ENCODE measurements around the gene C22orf42.

C22orf42 gene

DNA sequence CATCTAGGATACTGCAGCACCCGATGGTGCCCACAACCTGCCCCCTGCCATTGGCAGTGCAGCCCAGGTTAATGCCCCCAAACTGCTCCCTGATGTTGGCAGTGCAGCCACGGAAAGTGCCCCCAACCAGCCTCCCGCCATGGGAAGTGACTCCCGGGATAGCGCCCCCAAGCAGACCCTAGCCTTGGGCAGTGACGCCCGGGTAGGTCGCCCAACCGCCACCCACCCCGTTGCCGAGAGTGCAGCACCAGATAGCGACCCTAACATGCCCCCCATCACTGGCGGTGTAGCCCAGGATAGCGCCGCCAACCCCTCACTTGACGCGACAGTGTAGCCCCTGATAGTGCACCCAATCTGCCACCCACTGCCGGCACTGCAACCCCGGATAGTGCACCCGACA is 38.5 kb downstream of the C22orf42 start:
- TF ChIP-seq, protein P1, sequence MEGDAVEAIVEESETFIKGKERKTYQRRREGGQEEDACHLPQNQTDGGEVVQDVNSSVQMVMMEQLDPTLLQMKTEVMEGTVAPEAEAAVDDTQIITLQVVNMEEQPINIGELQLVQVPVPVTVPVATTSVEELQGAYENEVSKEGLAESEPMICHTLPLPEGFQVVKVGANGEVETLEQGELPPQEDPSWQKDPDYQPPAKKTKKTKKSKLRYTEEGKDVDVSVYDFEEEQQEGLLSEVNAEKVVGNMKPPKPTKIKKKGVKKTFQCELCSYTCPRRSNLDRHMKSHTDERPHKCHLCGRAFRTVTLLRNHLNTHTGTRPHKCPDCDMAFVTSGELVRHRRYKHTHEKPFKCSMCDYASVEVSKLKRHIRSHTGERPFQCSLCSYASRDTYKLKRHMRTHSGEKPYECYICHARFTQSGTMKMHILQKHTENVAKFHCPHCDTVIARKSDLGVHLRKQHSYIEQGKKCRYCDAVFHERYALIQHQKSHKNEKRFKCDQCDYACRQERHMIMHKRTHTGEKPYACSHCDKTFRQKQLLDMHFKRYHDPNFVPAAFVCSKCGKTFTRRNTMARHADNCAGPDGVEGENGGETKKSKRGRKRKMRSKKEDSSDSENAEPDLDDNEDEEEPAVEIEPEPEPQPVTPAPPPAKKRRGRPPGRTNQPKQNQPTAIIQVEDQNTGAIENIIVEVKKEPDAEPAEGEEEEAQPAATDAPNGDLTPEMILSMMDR (IDR thresholded peaks at IDR 0.05) = no peak
- Mint-ChIP-seq H3K4me3 (no peak overlapping the region), H3K27me3 (ENCODE audit: low read depth, poor library complexity) (peaks cover 49% of the 10 kb centered on the region), H3K9me3 (no peaks in the 10 kb centered on the region), H3K4me1 (no peaks in the 10 kb centered on the region), H3K36me3 (ENCODE audit: low read depth) (no peaks in the 10 kb centered on the region), H3K27ac (no peak overlapping the region)
- DNase-seq = no peak

DNA sequence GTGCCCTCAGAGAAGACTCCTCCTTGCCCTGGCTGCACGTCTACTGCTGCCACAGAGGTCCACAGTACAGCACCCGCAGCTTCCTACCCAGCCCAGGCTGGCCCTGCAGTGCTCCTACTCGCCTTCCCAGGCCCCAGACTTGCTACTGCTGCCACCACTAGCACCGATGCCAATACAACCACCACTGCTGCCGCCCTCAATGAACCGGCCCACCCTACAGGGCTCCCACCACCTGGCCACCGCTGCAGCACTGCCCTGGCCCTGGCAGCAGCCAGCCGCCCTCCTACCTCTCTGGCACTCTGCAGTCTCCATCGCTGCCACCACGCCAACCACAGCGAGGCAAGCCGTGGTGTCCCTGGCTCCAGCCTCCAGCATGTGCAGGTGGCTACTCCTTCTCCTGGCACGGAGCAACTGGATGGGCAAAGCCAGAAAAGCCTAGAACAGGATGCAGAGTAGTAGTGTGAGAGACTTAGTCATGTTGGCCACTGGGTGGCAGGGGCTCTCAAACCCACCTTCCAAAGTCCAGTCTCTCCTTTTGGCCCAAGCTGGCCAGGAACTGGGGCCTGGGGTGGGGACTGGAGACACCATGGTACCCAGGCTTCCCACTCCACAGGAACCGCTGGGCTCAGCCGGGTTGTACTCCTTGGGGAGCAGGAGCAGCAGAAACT is 39.4 kb downstream of the C22orf42 start:
- DNase-seq = no peak
- no peaks in the 10 kb centered on the region for H3K36me3 Mint-ChIP-seq (ENCODE audit: low read depth)

DNA sequence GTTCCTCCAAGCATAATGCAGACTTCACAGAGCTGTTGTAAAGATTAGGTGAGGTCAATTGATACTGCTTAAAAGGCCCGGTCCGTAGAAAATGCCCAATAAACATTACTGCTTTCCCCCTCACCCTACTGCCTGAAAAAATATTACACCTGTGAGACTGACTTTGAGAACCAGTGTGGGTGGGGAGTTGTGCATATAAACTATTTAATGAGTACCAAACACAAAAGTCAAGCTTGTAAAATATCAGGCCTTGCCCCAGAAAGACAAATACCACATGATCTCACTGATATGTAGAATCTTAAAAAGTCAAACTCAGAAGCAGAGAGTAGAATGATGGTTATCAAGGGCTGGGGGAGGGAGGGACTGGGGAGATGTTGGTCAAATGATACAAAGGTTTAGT is 46.7 kb downstream of the C22orf42 start:
- Mint-ChIP-seq H3K4me1 (no peaks in the 10 kb centered on the region), H3K4me3 (no peak overlapping the region), H3K9me3 (no peaks in the 10 kb centered on the region), H3K27me3 (ENCODE audit: low read depth, poor library complexity) (peaks cover 46% of the 10 kb centered on the region), H3K27ac (no peak overlapping the region), H3K36me3 (ENCODE audit: low read depth) (no peaks in the 10 kb centered on the region)
- DNase-seq = no peak
- TF ChIP-seq, protein P1 (IDR thresholded peaks at IDR 0.05) = no peak

More for the DNA sequence above, 39.4 kb downstream of the C22orf42 start:
- H3K9me3 Mint-ChIP-seq = no peaks in the 10 kb centered on the region
- peaks cover 52% of the 10 kb centered on the region for H3K27me3 Mint-ChIP-seq (ENCODE audit: low read depth, poor library complexity)
- no peak overlapping the region for H3K27ac Mint-ChIP-seq
- H3K4me3 Mint-ChIP-seq = no peak overlapping the region
- H3K4me1 Mint-ChIP-seq = no peaks in the 10 kb centered on the region
- TF ChIP-seq, protein P1 (IDR thresholded peaks at IDR 0.05) = no peak

DNA sequence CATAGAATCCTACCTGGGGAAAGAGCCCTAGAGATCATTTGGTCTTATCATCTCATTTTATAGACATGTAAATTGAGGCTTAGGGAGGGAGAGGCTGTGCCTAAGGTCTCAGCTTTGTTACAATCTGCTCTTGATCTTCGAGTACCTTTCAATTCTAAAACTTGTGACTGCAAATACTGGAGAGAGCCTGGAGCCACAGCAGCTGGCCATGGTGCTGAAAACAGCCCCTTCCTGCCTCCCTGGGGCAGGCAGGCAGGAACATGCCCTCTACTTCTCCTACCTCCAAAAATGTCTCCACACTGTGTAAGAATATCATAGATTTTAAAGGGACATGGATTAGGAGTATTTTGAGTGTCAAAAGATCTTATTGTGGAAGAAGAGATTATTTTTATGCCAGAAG is 52.2 kb downstream of the C22orf42 start:
- no peak overlapping the region for H3K4me3 Mint-ChIP-seq
- no peak overlapping the region for H3K27ac Mint-ChIP-seq
- H3K36me3 Mint-ChIP-seq (ENCODE audit: low read depth) = no peaks in the 10 kb centered on the region
- no peaks in the 10 kb centered on the region for H3K4me1 Mint-ChIP-seq
- no peaks in the 10 kb centered on the region for H3K9me3 Mint-ChIP-seq
- peaks cover 46% of the 10 kb centered on the region for H3K27me3 Mint-ChIP-seq (ENCODE audit: low read depth, poor library complexity)
- TF ChIP-seq, protein P1 (IDR thresholded peaks at IDR 0.05) = no peak
- DNase-seq = peak; percentile 72

DNA sequence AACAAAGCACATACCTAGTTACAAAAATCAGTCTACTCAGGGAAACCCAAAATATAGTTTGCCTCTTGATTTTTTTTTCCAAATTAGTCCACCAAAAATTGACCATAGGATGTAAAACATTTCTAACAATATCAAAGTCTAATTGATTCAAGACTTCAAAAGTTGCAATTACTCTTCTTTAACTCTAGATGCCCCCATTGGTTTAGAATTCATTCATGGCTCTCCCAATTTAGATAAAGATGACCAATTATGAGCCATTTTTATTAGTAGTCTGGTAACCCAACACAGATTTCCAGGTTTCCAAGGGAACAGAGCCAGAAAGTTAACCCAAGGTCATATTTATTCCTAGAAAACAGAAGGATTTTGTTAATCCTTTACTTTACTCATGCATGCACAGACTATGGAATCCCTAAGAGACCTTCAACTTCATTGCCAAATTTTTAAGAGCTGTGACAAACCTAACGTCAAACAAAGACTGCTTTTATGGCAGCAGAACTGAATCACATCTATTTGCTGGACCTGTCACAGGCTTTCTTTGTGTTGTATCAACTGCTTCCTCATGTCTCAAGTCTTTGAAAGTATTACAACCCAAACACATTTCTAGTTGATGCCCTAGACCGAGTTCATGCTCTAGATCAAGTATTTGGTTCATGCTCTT is 55.3 kb downstream of the C22orf42 start:
- no peaks in the 10 kb centered on the region for H3K4me1 Mint-ChIP-seq
- no peaks in the 10 kb centered on the region for H3K36me3 Mint-ChIP-seq (ENCODE audit: low read depth)
- no peak overlapping the region for H3K27ac Mint-ChIP-seq
- TF ChIP-seq, protein P1 (IDR thresholded peaks at IDR 0.05) = no peak
- H3K9me3 Mint-ChIP-seq = no peaks in the 10 kb centered on the region
- peaks cover 40% of the 10 kb centered on the region for H3K27me3 Mint-ChIP-seq (ENCODE audit: low read depth, poor library complexity)
- no peak for DNase-seq
- H3K4me3 Mint-ChIP-seq = no peak overlapping the region

DNA sequence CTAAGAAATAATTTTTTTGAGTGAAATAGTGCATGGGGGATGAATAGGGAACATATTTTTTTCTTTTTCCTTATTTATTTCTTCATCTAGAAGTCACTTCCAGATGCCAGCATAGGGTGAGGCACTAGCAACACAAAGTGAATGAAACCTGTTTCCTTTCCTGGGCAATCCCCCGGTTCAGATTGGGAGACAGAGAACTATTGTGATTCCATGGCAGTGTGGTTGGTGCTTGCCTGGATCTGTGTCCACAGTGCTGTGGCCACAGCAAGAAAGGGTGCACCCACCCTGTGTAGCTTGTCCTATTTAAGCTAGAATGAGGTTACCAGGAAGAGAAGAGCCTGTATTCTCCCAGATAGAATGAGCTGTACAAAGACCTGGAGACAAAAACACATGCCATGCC is 58.4 kb downstream of the C22orf42 start:
- TF ChIP-seq, protein P1 (IDR thresholded peaks at IDR 0.05) = no peak
- no peak for DNase-seq
- Mint-ChIP-seq H3K27ac (no peak overlapping the region), H3K36me3 (ENCODE audit: low read depth) (no peaks in the 10 kb centered on the region), H3K4me1 (no peaks in the 10 kb centered on the region), H3K27me3 (ENCODE audit: low read depth, poor library complexity) (peaks cover 49% of the 10 kb centered on the region), H3K4me3 (no peak overlapping the region), H3K9me3 (no peaks in the 10 kb centered on the region)
